GM19372 (cell line): ENCODE data around the gene MTPN.

Experiments
- ATAC-seq: cut with Tn5 transposase; IDR thresholded peaks from one replicate; pipeline ENCODE4 v1.9.1; 2021; ENCODE audit warnings: mild to moderate bottlenecking, low read depth, moderate library complexity; ENCODE audit not compliant: unreplicated experiment

The MTPN gene

GRCh38 chr7:135930565-135931461 is 46.3 kb downstream of the MTPN start:
- ATAC-seq = no peak

GRCh38 chr7:135929722-135930141 is 47.4 kb downstream of the MTPN start:
- no peak for ATAC-seq

GRCh38 chr7:135929249-135929648 is 47.9 kb downstream of the MTPN start:
- ATAC-seq = no peak

GRCh38 chr7:135928136-135928535 is 49.0 kb downstream of the MTPN start:
- no peak for ATAC-seq

DNA sequence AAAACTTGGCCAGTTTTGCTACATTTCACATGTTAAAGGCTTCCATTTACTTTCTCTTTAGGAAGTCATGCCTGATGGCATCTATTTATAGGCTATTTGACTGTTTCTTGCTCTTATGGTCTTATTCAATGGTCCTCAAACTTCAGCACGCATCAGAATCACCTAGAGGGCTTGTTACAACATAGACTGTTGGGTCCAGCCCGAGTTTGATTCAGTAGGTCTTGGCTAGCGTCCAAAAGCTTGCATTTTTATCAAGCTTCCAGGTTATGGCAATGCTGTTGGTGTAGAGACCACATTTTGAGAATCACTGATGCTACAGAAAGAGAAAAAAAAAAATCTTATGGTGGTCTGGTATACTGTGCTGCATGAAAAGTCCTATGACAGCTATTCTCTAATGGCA is 51.9 kb downstream of the MTPN start:
- no peak for ATAC-seq

GRCh38 chr7:135924302-135924701 is 52.9 kb downstream of the MTPN start:
- no peak for ATAC-seq

DNA sequence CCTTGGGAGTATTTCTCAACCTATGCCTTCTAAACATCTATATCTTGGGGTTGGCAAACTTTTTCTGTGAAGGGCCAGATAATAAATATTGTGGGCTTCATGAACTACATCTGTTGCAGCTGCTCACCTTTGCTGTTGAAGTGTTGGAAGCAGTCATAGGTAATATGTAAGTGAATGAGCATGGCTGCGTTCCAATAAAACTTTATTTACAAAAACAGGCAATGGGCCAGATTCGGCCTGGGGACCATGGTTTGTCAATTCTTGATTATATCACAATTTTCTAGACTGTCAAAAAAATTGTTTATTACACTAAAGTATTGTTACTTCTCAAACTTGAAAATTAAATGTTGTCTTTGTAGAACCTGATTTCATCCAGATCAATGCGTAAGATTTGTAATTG is 54.9 kb downstream of the MTPN start:
- ATAC-seq = no peak

DNA sequence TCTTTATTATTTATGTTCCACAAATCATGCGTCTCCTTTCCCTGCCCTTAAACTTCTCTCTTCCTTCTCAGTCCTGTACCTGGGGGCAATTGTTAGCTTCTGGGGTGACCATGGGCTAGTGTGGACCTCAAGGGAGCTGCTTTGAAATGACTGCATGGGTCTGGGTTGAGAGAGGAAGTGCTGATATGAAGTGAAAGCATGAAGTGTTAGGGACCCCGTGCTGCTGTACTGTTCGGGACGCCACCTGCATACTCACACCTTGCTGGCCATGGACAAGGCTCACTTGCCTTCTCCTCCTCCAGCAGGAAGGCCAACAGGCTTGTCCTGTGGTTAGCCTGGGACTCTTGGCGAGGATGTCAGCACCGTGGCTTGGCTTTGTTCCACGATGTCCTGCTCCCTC is 56.7 kb downstream of the MTPN start:
- no peak for ATAC-seq

- no peak for ATAC-seq
Observed at GRCh38 chr7:135919071-135919841, 57.9 kb downstream of the MTPN start.

GRCh38 chr7:135918134-135918533 is 59.0 kb downstream of the MTPN start:
- ATAC-seq = no peak

DNA sequence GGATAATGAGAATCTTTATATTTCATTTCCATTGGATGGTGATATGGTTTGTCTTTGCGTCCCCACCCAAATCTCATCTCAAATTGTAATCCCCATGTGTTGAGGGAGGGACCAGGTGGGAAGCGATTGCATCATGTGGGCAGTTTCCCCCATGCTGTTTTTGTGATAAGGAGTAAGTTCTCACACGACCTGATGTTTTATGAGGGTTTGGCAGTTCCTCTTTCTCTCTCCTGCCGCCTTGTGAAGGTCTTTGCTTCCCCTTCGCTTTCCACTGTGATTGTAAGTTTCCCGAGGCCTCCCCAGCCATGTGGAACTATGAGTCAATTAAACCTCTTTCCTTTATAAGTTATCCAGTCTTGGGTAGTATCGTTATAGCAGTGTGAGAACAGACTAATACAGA is 59.4 kb downstream of the MTPN start:
- no peak for ATAC-seq

GRCh38 chr7:135914346-135914745 is 62.8 kb downstream of the MTPN start:
- ATAC-seq = no peak

- no peak for ATAC-seq
Observed at GRCh38 chr7:135913404-135913803, 63.8 kb downstream of the MTPN start.

DNA sequence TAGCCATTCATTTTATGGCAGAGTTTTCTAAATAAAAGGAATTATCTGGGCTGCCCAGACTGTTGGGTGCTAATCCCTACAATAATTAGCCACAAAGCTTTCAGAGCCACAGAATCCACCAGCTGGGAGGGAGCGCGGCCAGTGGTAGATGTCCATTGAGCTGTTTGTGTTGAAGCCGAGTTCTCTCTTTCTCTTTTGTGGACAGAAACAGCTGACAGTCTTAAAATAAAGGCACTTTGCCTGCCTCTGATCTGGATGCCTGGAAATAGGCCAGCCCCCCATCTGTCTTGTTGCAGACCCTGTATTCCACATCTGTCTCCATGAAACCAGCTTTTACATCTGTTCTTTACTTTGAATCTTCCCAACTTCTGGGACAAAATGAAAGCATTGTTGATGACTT is 66.1 kb downstream of the MTPN start:
- ATAC-seq = no peak

DNA sequence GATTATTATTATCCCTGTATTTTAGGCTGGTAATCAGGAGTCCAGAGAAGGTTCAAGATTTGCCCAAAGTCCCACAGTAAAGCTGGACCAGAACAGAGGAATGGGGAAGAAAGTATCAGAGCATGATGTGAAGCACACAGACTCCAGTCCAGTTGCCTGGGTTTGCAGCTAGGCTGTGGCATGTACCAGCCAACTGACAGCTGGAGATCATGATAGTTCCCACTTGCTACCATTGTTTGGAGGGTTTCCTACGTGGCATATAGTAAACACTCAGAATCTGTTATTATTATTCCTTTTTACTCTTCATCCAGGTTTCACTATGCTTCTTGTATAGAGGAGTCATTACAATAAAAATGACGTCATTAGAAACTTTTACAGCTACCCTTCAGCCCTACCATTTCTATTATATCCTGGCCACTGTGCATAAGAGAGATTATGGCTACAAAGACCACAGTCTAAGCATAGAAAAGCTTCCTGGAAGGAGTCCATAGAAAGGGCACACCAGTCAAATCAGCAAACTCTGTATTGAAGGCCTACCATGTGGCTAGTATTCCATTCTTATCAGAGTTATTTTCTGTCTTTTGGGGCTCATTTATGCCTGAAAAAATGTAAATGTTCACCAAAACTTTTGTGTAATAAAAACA is 66.6 kb downstream of the MTPN start:
- no peak for ATAC-seq

GRCh38 chr7:135905858-135906257 is 71.3 kb downstream of the MTPN start:
- no peak for ATAC-seq

- no peak for ATAC-seq
Observed at GRCh38 chr7:135905355-135905754, 71.8 kb downstream of the MTPN start.

GRCh38 chr7:135904282-135904681 is 72.9 kb downstream of the MTPN start:
- no peak for ATAC-seq

- ATAC-seq = no peak
Observed at GRCh38 chr7:135901585-135902540, 75.3 kb downstream of the MTPN start.

- no peak for ATAC-seq
Observed at GRCh38 chr7:135900065-135900546, 77.1 kb downstream of the MTPN start.
